WTC11 (cell line): ENCODE data around the gene ELOVL7. TPM values are rescaled to one million over a fixed set of nuclear protein-coding genes. Genes with fewer than 3 reads are reported as not detected.

Experiments
- ATAC-seq: fragments of 200-7000 bp; cut with Tn5 transposase; 2 replicates; pipeline ENCODE4 v1.10.0; 2021; ENCODE audit warnings: mild to moderate bottlenecking, moderate library complexity
- CTCF ChIA-PET: fragments of 300-600 bp; sonication (Branson Sonifier 250); formaldehyde crosslinking; loops from one replicate; lab custom pipeline; 2021; ENCODE audit warnings: antibody characterized with exemption; lab: Charles Lee
- POLR2A ChIA-PET: fragments of 350-600 bp; sonication (Branson Sonifier 250); formaldehyde crosslinking; loops from one replicate; lab custom pipeline; 2021; ENCODE audit warnings: antibody characterized with exemption; lab: Charles Lee
- DNase-seq: peaks from one replicate; pipeline ENCODE4 v3.0.0; 2021; ENCODE audit warnings: low spot score
- H3K27ac Mint-ChIP-seq: 2 replicates; pipeline ENCODE4 v1.8.0; 2021; ENCODE audit warnings: mixed read lengths
- H3K27me3 Mint-ChIP-seq: 2 replicates; pipeline ENCODE4 v1.8.0; 2021; ENCODE audit warnings: low read depth, mild to moderate bottlenecking, moderate library complexity, mixed read lengths
- H3K36me3 Mint-ChIP-seq: 2 replicates; pipeline ENCODE4 v1.8.0; 2021; ENCODE audit warnings: mixed read lengths
- H3K4me1 Mint-ChIP-seq: 2 replicates; pipeline ENCODE4 v1.8.0; 2022; ENCODE audit warnings: mixed read lengths
- H3K4me3 Mint-ChIP-seq: 2 replicates; pipeline ENCODE4 v1.8.0; 2021; ENCODE audit warnings: mild to moderate bottlenecking, moderate library complexity, mixed read lengths
- H3K9me3 Mint-ChIP-seq: 2 replicates; pipeline ENCODE4 v1.8.0; 2021; ENCODE audit warnings: mixed read lengths
- ARID4B ChIP-seq: sonication (generic); formaldehyde crosslinking; IDR thresholded peaks from 2 replicates; pipeline ENCODE4 v1.8.0; 2023; ENCODE audit warnings: missing genetic modification reagents, mild to moderate bottlenecking, borderline replicate concordance
- CREB1 ChIP-seq: sonication (generic); formaldehyde crosslinking; IDR thresholded peaks from 2 replicates; pipeline ENCODE4 v1.8.0; 2023; ENCODE audit warnings: mild to moderate bottlenecking, missing genetic modification reagents
- CREM ChIP-seq: sonication (generic); formaldehyde crosslinking; IDR thresholded peaks from 2 replicates; pipeline ENCODE4 v1.8.1; 2022; ENCODE audit warnings: mild to moderate bottlenecking, missing genetic modification reagents, moderate library complexity
- ETV6 ChIP-seq: sonication (generic); formaldehyde crosslinking; IDR thresholded peaks from 2 replicates; pipeline ENCODE4 v1.8.1; 2022; ENCODE audit warnings: mild to moderate bottlenecking, missing genetic modification reagents
- FOXJ3 ChIP-seq: sonication (generic); formaldehyde crosslinking; IDR thresholded peaks from 2 replicates; pipeline ENCODE4 v1.9.0; 2021; ENCODE audit warnings: missing genetic modification reagents, mild to moderate bottlenecking, borderline replicate concordance
- FOXP4 ChIP-seq: sonication (generic); formaldehyde crosslinking; IDR thresholded peaks from 2 replicates; pipeline ENCODE4 v1.8.0; 2022; ENCODE audit warnings: mild to moderate bottlenecking, missing genetic modification reagents
- GABPB1 ChIP-seq: sonication (generic); formaldehyde crosslinking; IDR thresholded peaks from 2 replicates; pipeline ENCODE4 v1.8.1; 2023; ENCODE audit warnings: mild to moderate bottlenecking, missing genetic modification reagents
- JAZF1 ChIP-seq: fragments of 250-450 bp; sonication (Bioruptor Pico); IDR thresholded peaks from 2 replicates; pipeline ENCODE4 v1.9.0; 2021; ENCODE audit warnings: moderate library complexity, mild to moderate bottlenecking, inconsistent platforms
- JUN ChIP-seq: sonication (generic); formaldehyde crosslinking; IDR thresholded peaks from 2 replicates; pipeline ENCODE4 v1.8.0; 2023; ENCODE audit warnings: mild to moderate bottlenecking, missing genetic modification reagents
- NR1H2 ChIP-seq: sonication (generic); formaldehyde crosslinking; IDR thresholded peaks from 2 replicates; pipeline ENCODE4 v1.9.0; 2021; ENCODE audit warnings: mild to moderate bottlenecking, moderate library complexity, missing genetic modification reagents
- PREB ChIP-seq: sonication (generic); formaldehyde crosslinking; IDR thresholded peaks from 2 replicates; pipeline ENCODE4 v1.8.1; 2022; ENCODE audit warnings: mild to moderate bottlenecking, missing genetic modification reagents, moderate library complexity, borderline replicate concordance
- SOX15 ChIP-seq: fragments of 250-450 bp; sonication (Bioruptor Pico); IDR thresholded peaks from 2 replicates; pipeline ENCODE4 v1.9.0; 2021; ENCODE audit warnings: mild to moderate bottlenecking
- TEAD1 ChIP-seq: sonication (generic); formaldehyde crosslinking; IDR thresholded peaks from 2 replicates; pipeline ENCODE4 v1.8.0; 2022; ENCODE audit warnings: mild to moderate bottlenecking, missing genetic modification reagents
- USF1 ChIP-seq: sonication (generic); formaldehyde crosslinking; IDR thresholded peaks from 2 replicates; pipeline ENCODE4 v1.8.0; 2022; ENCODE audit warnings: mild to moderate bottlenecking, missing genetic modification reagents
- ZNF219 ChIP-seq: sonication (generic); formaldehyde crosslinking; IDR thresholded peaks from 2 replicates; pipeline ENCODE4 v1.8.0; 2023; ENCODE audit warnings: missing genetic modification reagents, mild to moderate bottlenecking, borderline replicate concordance
- ZNF263 ChIP-seq: sonication (generic); formaldehyde crosslinking; IDR thresholded peaks from 2 replicates; pipeline ENCODE4 v1.8.1; 2022; ENCODE audit warnings: low read depth, mild to moderate bottlenecking, moderate library complexity, missing genetic modification reagents
- ZNF396 ChIP-seq: fragments of 250-450 bp; sonication (Bioruptor Pico); IDR thresholded peaks from 2 replicates; pipeline ENCODE4 v1.8.0; 2021; ENCODE audit warnings: mild to moderate bottlenecking, moderate library complexity, borderline replicate concordance
- ZNF423 ChIP-seq: fragments of 250-450 bp; sonication (Bioruptor Pico); IDR thresholded peaks from 2 replicates; pipeline ENCODE4 v2.1.2; 2022; ENCODE audit warnings: mild to moderate bottlenecking, moderate library complexity
- ZNF512 ChIP-seq: sonication (generic); formaldehyde crosslinking; IDR thresholded peaks from 2 replicates; pipeline ENCODE4 v1.8.1; 2022; ENCODE audit warnings: missing genetic modification reagents, borderline replicate concordance
- total RNA-seq: library from RNA; stranded (reverse); gene quantifications from 3 replicates; pipeline ENCODE4 v1.2.3, GENCODE V29; 2021

ELOVL7 gene
- total RNA-seq, 1 experiment from 2014 or later: 7.1 TPM

GRCh38 chr5:60744682-60745081 is 99.4 kb downstream of the ELOVL7 start:
- Mint-ChIP-seq H3K4me1 (peaks cover 3% of the 10 kb centered on the region; the same call in 1 of the 2 replicates), H3K9me3 (peaks cover 18% of the 10 kb centered on the region), H3K36me3 (peaks cover 6% of the 10 kb centered on the region; the same call in 1 of the 2 replicates), H3K27ac (no peak overlapping the region), H3K27me3 (no peaks in the 10 kb centered on the region), H3K4me3 (no peak overlapping the region)
- ATAC-seq (no peak), DNase-seq (no peak)
- POLR2A ChIA-PET: interaction anchor here (0.9 kb wide), 1 partner anchor 45 kb away, joined by 3 read pairs; the partner anchor contains the start of gene DEPDC1B
- TF ChIP-seq FOXP4 (CRISPR knock-in tag) (no peak), FOXJ3 (CRISPR knock-in tag) (no peak), ETV6 (no peak), ZNF219 (CRISPR knock-in tag) (no peak), PREB (no peak), JUN (CRISPR knock-in tag) (no peak)
- CTCF ChIA-PET: interaction anchor here (0.8 kb wide), 1 partner anchor 40 kb away, joined by 3 read pairs; no protein-coding TSS in a partner anchor

GRCh38 chr5:60743511-60744314 is 100.4 kb downstream of the ELOVL7 start:
- ATAC-seq (no peak), DNase-seq (no peak)
- POLR2A ChIA-PET: no interaction called here
- Mint-ChIP-seq H3K4me1 (peaks cover 3% of the 10 kb centered on the region; the same call in 1 of the 2 replicates), H3K9me3 (peaks cover 18% of the 10 kb centered on the region), H3K27me3 (no peaks in the 10 kb centered on the region), H3K4me3 (no peak overlapping the region), H3K36me3 (peaks cover 6% of the 10 kb centered on the region; the same call in 1 of the 2 replicates), H3K27ac (no peak overlapping the region)
- TF ChIP-seq CREB1 (CRISPR knock-in tag) (no peak), JUN (CRISPR knock-in tag) (no peak), ARID4B (no peak), TEAD1 (CRISPR knock-in tag) (no peak), NR1H2 (CRISPR knock-in tag) (no peak), ZNF423 (no peak), ZNF512 (CRISPR knock-in tag) (no peak), USF1 (CRISPR knock-in tag) (no peak), GABPB1 (CRISPR knock-in tag) (no peak), ZNF263 (CRISPR knock-in tag) (no peak), JAZF1 (CRISPR knock-in tag) (no peak), SOX15 (CRISPR knock-in tag) (no peak), ZNF396 (CRISPR knock-in tag) (no peak), CREM (CRISPR knock-in tag) (no peak)
- CTCF ChIA-PET: interaction anchor here (0.8 to 1.2 kb wide), 2 partner anchors 39 to 50 kb away, joined by 3 read pairs; no protein-coding TSS in a partner anchor
